HG03354 (cell line): Measurements from ENCODE around the gene GALM.
"Not testable (repeated sequence)": the region's sequence is repeated elsewhere in the genome, so short reads cannot be mapped to it uniquely, and the experiment has no call there.

Source experiments
- ATAC-seq: cut with Tn5 transposase; IDR thresholded peaks from one replicate; pipeline ENCODE4 v1.9.1; 2021; ENCODE audit warnings: mild to moderate bottlenecking; ENCODE audit not compliant: unreplicated experiment, poor library complexity, severe bottlenecking

Gene GALM

DNA sequence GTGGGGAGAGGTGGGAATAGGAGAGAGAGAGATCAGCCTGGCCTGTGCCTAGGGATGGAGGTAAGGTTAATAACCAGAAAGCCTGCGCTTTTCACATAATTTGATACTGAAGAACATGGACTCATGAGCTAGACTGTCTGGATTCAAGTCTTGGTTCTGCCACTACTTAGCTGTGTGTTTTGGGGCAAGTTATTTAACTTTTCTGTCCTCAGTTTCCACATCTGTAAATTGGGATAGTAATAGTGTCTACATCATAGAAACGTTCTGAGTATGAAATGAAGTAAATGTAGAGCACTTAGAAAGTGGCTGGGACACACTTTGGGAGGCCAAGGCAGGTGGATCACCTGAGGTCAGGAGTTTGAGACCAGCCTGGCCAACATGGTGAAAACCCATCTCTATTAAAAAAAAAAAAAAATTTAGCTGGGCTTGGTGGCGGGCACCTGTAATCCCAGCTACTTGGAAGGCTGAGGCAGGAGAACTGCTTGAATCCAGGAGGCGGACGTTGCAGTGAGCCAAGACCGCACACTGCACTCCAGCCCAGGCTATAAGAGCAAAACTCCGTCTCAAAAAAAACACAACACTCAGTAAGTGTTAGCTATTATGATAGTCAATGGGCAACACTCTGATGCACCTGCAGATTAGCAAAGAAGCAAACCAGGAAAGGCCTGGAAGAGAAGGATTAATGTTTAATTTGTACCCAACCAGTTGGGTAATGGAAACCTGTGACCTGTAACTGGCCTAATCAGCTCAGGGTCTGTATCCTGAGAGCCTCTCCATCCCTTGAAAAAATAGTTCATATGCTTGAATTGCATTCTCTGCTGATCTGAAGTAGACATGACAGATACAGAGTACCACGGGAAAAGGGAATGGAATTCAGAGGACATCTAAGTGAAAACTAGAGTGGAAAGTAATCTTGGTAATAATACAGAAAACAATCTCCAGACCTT is 6.8 kb downstream of the GALM start:
- ATAC-seq, result no peak

DNA sequence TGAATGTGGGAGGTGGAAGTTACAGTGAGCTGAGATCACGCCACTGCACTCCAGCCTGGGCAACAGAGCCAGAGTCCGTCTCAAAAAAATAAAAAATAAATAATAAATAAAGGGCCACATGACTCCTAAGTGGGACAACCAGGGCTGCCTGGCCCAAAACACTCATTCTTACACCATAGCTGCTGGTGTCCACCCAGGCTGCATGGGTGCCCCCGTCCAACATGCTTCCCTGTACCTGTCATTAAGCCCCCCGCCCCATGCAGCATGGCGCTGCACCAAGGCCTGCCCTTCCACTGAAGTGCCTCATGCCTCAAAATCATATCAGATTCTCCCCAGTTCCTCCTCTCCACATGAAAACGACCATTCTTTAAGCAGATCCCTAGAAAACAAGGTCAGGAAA is 10.8 kb downstream of the GALM start:
- ATAC-seq, result no peak

DNA sequence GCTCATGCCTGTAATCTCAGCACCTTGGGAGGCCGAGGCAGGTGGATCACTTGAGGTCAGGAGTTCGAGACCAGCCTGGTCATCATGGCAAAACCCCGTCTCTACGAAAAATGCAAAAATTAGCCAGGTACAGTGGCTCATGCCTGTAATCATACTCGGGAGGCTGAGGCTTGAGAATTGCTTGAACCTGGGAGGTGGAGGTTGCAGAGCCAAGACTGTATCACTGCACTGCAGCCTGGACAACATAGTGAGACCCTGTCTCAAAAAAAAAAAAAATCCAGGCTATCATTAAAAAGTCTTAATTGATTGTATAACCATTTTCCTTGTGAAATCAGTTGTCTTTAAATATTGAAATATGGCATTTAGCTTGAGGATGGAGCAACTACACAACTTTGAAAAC is 15.0 kb downstream of the GALM start:
- not testable (repeated sequence) for ATAC-seq

DNA sequence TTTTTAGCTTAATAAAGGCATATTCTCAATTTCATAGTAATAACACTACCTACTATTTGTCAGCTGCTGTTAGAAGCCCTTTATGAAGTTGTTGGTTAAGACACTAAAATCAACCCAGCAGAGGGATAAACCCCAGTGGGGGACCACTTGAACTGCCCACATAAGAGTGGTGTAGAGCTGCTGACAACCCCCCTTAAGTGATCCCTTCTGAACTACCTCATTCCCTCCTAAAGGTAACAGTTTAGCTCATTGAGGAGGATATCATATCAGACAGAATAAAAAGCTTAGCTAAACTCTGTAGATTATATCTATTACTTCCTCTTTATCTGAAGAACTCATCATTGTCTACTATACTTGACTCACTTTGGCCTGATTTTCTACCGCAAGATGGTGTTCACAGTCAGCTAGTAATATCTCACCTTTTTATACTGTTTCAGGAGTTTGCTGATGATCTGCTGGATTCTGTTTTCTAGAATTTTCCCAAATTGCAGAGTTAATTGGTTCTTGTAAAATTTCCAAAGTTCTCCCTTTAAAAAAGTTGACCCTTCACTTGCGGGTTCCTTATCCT is 16.2 kb downstream of the GALM start:
- ATAC-seq, result no peak

DNA sequence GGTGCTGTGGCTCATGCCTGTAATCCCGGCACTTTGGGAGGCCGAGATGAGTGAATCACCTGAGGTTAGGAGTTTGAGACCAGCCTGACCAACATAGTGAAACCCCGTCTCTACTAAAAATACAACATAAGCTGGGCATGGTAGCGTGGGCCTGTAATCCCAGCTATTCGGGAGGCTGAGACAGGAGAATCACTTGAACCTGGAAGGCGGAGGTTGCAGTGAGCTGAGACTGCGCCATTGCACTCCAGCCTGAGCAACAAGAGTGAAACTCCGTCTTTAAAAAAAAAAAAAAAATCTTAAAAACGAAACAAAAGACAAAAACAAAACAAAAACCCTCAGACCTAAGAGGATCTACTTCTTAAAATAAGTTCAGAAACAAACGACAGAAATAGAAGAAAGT is 16.7 kb downstream of the GALM start:
- ATAC-seq, result not testable (repeated sequence)

DNA sequence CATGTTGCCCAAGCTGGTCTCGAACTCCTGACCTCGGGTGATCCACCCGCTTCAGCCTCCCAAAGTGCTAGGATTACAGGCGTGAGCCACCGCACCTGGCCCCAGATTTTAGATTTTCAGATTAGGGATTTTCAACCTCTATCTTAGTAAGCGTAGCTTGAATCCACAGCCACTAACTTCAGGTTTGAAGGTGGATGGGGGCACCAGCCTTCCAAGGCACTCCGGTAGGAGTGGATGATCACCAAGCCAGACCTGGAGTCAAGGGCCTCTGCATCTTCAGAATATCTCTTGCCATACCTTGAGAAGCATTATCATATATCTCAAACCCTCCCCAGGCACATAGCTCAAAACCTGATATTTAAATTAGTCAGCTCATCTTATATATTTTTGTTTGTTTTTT is 17.9 kb downstream of the GALM start:
- no peak for ATAC-seq

DNA sequence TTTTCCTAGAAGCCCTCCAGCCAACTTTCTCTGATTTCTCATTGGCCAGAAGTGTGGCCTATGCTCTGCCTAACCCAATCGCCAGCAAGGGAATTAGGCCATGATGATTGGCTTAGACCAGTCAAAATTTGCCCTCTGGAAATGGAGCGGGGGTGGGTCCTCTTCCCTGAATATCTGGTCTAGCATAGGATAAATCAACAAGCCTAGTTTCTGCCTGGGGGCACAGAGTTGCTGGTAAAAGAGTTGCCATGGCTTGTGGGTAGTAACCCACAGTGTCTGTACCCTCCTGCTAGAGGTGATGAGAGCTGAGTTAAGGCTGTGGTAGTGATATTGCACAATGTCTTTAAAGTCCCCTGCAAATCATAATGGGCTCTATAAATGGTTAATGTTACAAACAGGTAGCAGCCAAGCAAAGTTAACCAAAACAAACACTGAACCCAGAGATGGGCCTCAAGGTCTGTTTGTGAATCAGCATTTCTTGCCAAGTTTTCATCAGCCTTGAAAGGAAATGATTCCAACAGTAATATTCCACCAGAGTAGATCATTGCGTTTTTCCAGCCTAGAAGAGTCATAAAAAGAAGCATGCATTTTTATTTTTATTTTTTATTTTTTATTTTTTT is 19.3 kb downstream of the GALM start:
- no peak for ATAC-seq

DNA sequence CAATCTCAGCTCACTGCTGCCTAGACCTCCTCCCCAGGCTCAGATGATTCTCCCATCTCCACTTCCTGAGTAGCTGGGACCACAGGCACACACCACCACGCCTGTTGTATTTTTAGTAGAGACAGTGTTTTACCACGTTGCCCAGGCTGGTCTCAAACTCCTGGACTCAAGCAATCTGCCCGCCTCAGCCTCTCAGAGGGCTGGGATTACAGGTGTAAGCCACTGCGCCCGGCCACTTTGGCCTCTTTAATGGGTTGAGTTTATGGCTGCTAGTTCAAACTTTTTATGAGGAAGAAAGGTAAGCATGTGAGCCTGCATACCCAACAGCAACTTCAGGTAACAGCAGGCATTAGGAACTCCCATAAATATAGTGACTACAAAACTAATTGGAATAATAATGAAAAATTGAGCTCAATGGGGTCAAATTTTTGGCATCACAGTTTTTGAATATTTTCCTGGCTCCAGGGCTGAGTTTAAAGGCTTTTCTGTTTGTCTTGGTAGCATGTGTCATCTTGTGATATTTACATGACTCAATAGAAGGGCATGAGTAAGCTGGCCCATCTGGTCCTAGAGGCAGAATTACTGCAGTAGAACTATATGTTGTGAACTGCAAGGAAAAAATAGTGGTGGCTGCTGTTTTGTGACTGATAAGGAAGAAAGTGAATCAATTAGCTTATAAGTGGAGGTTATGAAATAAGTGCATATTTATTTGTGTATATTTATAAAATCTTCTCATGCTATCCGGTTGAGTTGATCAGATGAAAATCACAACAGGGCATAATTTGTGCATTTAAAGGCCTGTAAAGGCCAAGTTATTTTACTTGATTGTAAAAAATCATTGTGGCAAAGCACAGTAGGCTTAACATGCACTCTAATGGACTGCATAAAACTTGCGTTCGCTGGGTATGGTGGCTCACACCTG is 24.8 kb downstream of the GALM start:
- no peak for ATAC-seq

DNA sequence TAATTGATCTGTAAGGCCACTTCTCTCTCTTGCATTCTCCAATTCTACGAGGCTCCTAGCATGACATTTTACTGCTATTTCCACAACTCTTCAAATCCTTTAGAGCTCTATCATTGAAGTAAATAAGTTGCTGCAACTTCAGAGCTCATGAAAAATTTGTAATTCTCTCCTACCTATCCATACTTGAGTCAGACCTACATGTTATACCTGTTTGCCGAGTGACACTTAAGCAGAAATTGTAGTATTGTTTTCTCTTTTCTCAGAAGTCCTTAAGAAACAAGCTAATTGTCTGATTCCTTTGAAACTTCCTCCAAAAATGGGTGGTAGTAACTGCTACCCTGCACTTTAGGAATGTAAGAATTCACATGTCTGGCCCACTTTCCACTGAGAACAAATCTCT is 26.1 kb downstream of the GALM start:
- ATAC-seq, result no peak

DNA sequence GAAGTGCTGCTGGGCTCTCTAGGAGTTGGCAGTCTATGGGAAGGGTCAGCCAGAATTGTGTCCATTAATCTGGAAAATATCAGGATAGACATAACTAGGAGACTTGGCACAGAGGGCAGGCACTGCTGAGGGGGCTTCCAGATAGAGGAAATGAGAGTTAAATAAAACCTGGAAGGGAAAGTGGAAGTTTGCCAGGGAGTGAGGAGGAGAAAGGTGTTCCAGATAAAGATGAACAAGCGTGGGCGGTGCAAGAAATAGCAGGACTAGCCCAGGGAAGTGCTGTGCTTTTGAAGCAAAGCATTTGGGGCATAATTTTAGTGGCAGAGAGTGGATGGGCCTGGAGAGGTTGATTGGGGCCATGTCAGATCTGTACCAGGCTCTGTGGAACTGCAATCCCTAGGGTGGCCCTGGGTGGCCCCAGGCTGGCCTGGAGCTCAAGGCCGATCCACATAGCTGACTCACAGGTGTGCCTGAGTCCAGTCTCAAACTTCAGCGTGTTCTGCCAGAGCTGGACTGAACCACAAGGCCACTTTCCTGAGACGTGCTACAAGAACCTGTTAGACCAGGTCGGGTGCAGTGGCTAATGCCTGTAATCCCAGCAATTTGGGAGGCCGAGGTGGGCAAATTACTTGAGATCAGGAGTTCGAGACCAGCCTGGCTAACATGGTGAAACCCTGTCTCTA is 26.9 kb downstream of the GALM start:
- ATAC-seq, result no peak

DNA sequence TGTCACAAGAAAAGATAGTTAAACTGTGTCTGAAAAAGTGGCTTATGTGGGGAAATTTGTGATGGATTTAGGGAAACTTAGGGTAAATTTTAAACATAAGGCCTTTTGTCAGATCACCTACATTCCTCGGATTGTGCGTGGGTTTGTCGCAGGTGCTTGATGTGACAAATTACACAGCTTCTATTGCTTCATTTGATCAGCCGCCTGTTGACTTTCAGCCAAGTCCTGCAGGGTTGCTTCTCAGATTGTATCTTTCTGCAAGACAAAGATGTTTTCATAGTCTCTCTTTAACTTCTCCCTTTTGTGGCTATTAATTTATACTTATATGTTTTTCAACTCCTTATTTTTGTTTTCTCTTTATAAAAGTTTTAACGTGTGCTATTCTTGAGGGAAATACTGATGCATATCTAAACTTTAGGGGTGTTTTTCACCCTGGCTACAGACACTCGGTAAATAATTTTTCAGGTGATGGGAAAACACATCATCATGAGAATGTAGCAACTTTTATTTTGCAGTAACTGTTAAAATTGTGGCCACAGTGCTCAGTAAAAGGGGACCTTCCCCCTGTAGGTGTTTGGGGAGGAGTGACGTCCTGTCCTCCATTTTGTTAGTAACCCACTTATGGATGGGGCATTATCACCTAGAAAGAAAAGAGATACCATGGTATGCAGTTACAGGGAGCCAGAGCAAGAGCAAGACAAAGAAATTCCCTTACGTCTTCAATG is 31.4 kb downstream of the GALM start:
- no peak for ATAC-seq

DNA sequence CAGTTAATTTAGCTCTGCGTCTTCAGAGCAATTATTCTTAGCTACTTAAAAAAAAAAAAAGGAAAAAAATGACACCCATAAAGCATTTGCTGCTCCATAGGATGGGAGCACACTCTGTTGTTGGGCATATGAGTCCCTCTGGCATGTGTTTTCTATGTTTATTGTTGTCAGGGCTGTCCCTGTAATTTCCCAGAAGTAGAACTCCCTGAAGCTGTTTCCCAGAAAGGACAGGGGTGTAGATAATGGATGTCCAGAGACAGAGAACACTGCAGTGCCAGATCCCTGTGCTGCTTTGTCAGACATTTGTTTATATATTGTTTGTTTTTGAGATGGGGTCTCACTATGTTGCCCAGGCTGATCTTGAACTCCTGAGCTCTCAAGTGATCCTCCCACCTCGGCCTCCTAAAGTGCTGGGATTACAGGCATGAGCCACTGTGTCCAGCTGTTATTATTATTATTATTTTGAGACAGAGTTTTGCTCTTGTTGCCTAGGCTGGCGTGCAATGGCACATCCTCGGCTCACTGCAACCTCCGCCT is 32.6 kb downstream of the GALM start:
- no peak for ATAC-seq

DNA sequence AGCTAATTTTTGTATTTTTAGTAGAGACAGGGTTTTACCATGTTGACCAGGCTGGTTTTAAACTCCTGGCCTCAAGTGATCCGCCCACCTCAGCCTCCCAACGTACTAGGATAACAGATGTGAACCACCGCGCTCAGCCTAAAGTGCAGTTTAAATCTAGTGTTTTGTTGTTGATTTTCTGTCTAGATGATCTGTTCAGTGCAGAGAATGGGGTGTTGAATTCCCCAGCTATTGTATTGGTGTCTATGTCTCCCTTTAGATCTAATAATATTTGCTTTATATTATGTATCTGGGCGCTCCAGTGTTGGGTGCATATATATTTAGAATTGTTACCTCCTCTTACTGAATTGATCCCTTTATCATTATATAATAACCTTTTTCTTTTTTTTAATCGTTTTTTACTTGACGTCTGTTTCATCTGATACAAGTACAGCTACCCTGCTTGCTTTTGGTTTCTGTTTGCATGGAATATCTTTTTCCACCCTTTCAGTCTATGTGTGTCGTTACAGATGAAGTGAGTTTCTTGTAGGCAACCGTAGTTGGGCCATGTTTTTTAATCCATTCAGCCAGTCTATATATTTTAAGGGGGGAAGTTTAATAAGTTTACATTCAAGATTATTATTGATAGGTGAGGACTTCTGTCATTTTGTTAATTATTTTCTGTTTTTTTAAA is 34.3 kb downstream of the GALM start:
- ATAC-seq, result no peak

DNA sequence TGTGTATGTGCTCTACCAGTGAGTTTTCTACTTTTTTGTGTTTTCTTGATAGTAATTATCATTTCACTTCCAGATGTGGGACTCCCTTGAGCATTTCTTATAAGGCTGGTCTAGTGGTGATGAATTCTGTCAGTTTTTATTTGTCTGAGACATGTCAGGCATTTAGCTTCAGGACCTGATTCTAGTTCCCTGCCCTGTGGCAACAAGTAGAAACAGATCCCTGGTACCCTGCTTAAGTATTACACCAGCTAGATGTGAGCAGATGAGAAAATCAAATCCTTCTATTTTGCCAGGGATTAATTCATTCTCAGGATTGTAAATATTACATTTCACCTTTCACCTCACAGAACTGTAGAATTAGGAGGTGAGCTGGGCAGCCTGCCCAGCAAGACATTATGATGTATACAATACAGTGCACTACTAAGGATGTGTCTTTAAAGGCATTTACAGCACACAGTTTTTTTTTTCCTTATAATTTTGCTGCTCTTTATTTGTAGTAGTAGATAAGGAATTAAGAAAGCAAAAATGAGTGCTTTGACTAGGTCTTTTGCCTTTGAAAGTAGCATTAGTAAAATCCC is 35.1 kb downstream of the GALM start:
- no peak for ATAC-seq

DNA sequence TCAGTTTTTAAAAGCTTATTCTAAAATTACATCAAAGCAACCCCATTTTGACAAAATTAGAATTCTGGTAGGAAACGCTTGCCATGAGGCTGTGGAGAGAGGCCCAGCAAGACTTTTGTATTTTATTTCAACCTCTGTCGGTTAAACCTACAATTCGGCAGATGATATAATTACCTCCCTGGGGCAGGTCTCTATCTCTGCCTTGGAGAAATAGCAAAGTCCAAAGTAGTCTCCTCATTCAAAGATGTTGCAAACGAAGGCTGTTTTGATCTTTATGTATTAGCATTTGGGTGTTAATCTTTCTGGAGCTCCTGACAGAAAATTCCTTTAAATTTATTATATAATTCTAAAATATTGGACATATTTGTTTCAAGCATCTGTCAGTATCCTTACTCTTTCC is 35.6 kb downstream of the GALM start:
- ATAC-seq, result no peak

DNA sequence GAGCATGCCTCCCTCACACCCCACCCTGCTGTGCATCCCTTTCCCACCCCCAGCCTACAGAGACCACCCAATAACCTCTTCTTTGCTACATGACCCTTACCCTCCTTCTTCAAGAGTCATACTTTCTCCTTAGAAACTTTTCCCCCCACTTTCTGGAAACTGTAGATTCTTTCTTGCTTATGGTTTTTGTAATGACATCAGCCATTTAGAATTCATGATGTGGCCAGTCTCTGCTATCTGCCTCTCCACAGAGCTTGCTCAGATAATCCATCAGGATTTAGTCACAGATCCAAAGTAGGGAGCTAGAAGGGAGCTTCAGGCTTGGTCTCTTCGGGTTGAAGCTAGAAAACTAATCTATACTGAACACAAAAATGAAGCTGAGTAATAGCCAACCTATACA is 36.5 kb downstream of the GALM start:
- ATAC-seq, result no peak

DNA sequence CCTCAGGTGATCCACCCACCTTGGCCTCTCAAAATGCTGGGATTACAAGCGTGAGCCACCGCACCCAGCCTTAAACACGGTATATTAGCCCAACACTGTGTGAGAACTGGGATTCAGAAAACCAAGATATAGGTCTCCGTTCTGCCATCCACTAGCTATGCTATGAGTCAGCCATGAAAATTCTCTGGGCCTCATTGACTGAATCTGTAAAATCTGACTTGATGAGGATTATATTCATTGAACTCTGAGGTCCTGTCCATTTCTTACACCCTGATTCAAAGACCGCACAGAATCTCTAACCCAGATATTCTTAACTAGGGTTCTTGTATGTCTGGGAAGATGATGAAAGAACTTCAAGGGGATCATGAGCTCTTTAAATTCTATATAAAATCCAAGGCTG is 37.4 kb downstream of the GALM start:
- ATAC-seq, result not testable (repeated sequence)

DNA sequence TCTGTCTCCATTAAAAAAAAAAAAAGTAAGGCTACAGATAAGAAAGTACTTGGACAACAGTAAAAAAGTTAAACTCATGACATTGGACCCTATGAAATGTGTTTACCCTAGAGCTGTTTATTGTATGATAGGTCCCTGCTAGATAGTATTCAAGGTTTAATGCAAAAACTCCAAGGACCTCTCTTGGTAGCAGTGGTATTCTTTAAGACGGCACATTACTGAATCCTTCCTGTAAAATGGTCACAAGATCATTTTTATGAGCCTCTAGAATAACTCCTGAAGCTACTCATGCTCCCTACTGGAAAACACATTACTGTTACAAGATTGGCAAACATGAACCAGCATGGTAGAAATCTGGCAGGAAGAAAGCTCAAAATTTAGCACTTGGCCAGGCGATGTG is 38.8 kb downstream of the GALM start:
- no peak for ATAC-seq
